ENCODE results near the gene DYTN. TPM values are rescaled to one million over a fixed set of nuclear protein-coding genes. Genes with fewer than 3 reads are reported as not detected.

Gene DYTN
- polyA plus RNA-seq (2013, experiment 1 of 2) = not detected
- not detected for polyA plus RNA-seq (2013, experiment 2 of 2)

GRCh38 chr2:206718296-206718695, at the start of gene DYTN:
TSS of gene DYTN (minus strand) at chr2:206718396. CDS start at chr2:206718279, 117 bp downstream.
- no peak within 1 kb of the TSS for H3K27ac ChIP-seq (replicated peaks; ENCODE audit: low read length)
- H3K18ac ChIP-seq (ENCODE audit: low read length) = no peak within 1 kb of the TSS
- no peak within 1 kb of the TSS for H2BK15ac ChIP-seq (ENCODE audit: low read length)
- WGBS, 2 donors (ENCODE audit: extremely low coverage in 2 of 2, insufficient read length in 2 of 2, insufficient replicate concordance in 1 of 2) = no CpG with 5 or more reads among the region's 1 CpG
- DNase-seq (ENCODE audit: low spot score) = no peak
- H4K91ac ChIP-seq (ENCODE audit: low read depth, low read length, poor library complexity) = no peak within 1 kb of the TSS
- H3K27me3 ChIP-seq (ENCODE audit: control insufficient read depth in 3 of 3, insufficient read depth in 3 of 3, low read depth in 1 of 3, low read length in 3 of 3) = peaks cover 0 to 13% (median 0%) of the 10 kb centered on the region in 3 experiments
- no peak within 1 kb of the TSS for H3K23ac ChIP-seq (ENCODE audit: low read depth, low read length, poor library complexity)
- H2BK5ac ChIP-seq (ENCODE audit: low read length) = no peak within 1 kb of the TSS
- H3K9me3 ChIP-seq (replicated peaks in 1 of 2; ENCODE audit: control insufficient read depth in 2 of 2, insufficient read depth in 1 of 2, low read depth in 1 of 2, low read length in 2 of 2) = peaks cover 0 to 3% of the 10 kb centered on the region in 2 donors
- no peak within 1 kb of the TSS for H3K14ac ChIP-seq (ENCODE audit: low read length)
- H4K8ac ChIP-seq (ENCODE audit: low read depth, low read length) = no peak within 1 kb of the TSS
- no peak within 1 kb of the TSS for H2AK5ac ChIP-seq (ENCODE audit: low read depth, low read length)
- no peak within 1 kb of the TSS for H3K9ac ChIP-seq (ENCODE audit: low read depth, low read length, poor library complexity)
- H3K4ac ChIP-seq (ENCODE audit: low read length) = no peak within 1 kb of the TSS
- no peaks in the 10 kb centered on the region for H3K36me3 ChIP-seq (replicated peaks in 1 of 2; ENCODE audit: control insufficient read depth in 2 of 2, insufficient read depth in 2 of 2, low read length in 2 of 2)
- no peak within 1 kb of the TSS for H2AFZ ChIP-seq (ENCODE audit: low read length)
- no peaks in the 10 kb centered on the region for H3K4me1 ChIP-seq (ENCODE audit: control insufficient read depth in 2 of 2, insufficient read depth in 1 of 2, low read depth in 1 of 2, low read length in 2 of 2)
- no peak within 1 kb of the TSS for H2BK120ac ChIP-seq (ENCODE audit: low read depth, low read length)
- H3K79me1 ChIP-seq (ENCODE audit: low read depth, low read length) = peaks cover 2% of the 10 kb centered on the region
- H2BK12ac ChIP-seq (ENCODE audit: low read length) = no peak within 1 kb of the TSS
- H3K4me3 ChIP-seq (ENCODE audit: low read length in 2 of 2) = no peak within 1 kb of the TSS
- no peak within 1 kb of the TSS for H3K4me2 ChIP-seq (ENCODE audit: insufficient read depth, low read length, poor library complexity, severe bottlenecking)

GRCh38 chr2:206766057-206766930, 48.1 kb upstream of the DYTN start:
- H2BK120ac ChIP-seq (ENCODE audit: low read depth, low read length) = no peak overlapping the region
- H3K27me3 ChIP-seq (ENCODE audit: control insufficient read depth in 3 of 3, insufficient read depth in 3 of 3, low read depth in 1 of 3, low read length in 3 of 3) = no peaks in the 10 kb centered on the region
- H3K4me3 ChIP-seq (ENCODE audit: low read length in 2 of 2) = peak overlapping the region; percentile 90 to 98
- peaks cover 5 to 46% of the 10 kb centered on the region in 2 donors for H3K36me3 ChIP-seq (replicated peaks in 1 of 2; ENCODE audit: control insufficient read depth in 2 of 2, insufficient read depth in 2 of 2, low read length in 2 of 2)
- no peak overlapping the region for H3K9ac ChIP-seq (ENCODE audit: low read depth, low read length, poor library complexity)
- H2AFZ ChIP-seq (ENCODE audit: low read length) = peak overlapping the region; percentile 95
- H3K18ac ChIP-seq (ENCODE audit: low read length) = no peak overlapping the region
- H2BK5ac ChIP-seq (ENCODE audit: low read length) = no peak overlapping the region
- peaks cover 1% of the 10 kb centered on the region for H3K79me1 ChIP-seq (ENCODE audit: low read depth, low read length)
- DNase-seq (ENCODE audit: low spot score) = no peak
- no CpG with 5 or more reads among the region's 12 CpGs for WGBS, 2 donors (ENCODE audit: extremely low coverage in 2 of 2, insufficient read length in 2 of 2, insufficient replicate concordance in 1 of 2)
- H4K91ac ChIP-seq (ENCODE audit: low read depth, low read length, poor library complexity) = no peak overlapping the region
- no peaks in the 10 kb centered on the region for H3K9me3 ChIP-seq (replicated peaks in 1 of 2; ENCODE audit: control insufficient read depth in 2 of 2, insufficient read depth in 1 of 2, low read depth in 1 of 2, low read length in 2 of 2)
- no peak overlapping the region for H2AK5ac ChIP-seq (ENCODE audit: low read depth, low read length)
- H3K4ac ChIP-seq (ENCODE audit: low read length) = no peak overlapping the region
- no peaks in the 10 kb centered on the region for H3K4me1 ChIP-seq (ENCODE audit: control insufficient read depth in 2 of 2, insufficient read depth in 1 of 2, low read depth in 1 of 2, low read length in 2 of 2)
- H3K14ac ChIP-seq (ENCODE audit: low read length) = no peak overlapping the region
- H3K23ac ChIP-seq (ENCODE audit: low read depth, low read length, poor library complexity) = no peak overlapping the region
- H4K8ac ChIP-seq (ENCODE audit: low read depth, low read length) = no peak overlapping the region
- H2BK12ac ChIP-seq (ENCODE audit: low read length) = no peak overlapping the region
- H2BK15ac ChIP-seq (ENCODE audit: low read length) = no peak overlapping the region
- no peak overlapping the region for H3K27ac ChIP-seq (replicated peaks; ENCODE audit: low read length)
- H3K4me2 ChIP-seq (ENCODE audit: insufficient read depth, low read length, poor library complexity, severe bottlenecking) = peak overlapping the region; percentile 75

- no peak within 1 kb of the TSS for H2BK120ac ChIP-seq (ENCODE audit: low read depth, low read length)
- peak within 1 kb of the TSS; percentile 81 for H3K18ac ChIP-seq (ENCODE audit: low read length)
- no peak within 1 kb of the TSS for H2BK5ac ChIP-seq (ENCODE audit: low read length)
- no peak within 1 kb of the TSS for H3K4ac ChIP-seq (ENCODE audit: low read length)
- no peak within 1 kb of the TSS for H3K23ac ChIP-seq (ENCODE audit: low read depth, low read length, poor library complexity)
- peak within 1 kb of the TSS; percentile 82 for H3K9ac ChIP-seq (ENCODE audit: low read depth, low read length, poor library complexity)
- no peaks in the 10 kb centered on the region for H3K9me3 ChIP-seq (replicated peaks in 1 of 2; ENCODE audit: control insufficient read depth in 2 of 2, insufficient read depth in 1 of 2, low read depth in 1 of 2, low read length in 2 of 2)
- H3K4me1 ChIP-seq (ENCODE audit: control insufficient read depth in 2 of 2, insufficient read depth in 1 of 2, low read depth in 1 of 2, low read length in 2 of 2) = no peaks in the 10 kb centered on the region
- H2BK15ac ChIP-seq (ENCODE audit: low read length) = no peak within 1 kb of the TSS
- H2AK5ac ChIP-seq (ENCODE audit: low read depth, low read length) = no peak within 1 kb of the TSS
- peaks cover 5 to 39% of the 10 kb centered on the region in 2 donors for H3K36me3 ChIP-seq (replicated peaks in 1 of 2; ENCODE audit: control insufficient read depth in 2 of 2, insufficient read depth in 2 of 2, low read length in 2 of 2)
- no peaks in the 10 kb centered on the region for H3K27me3 ChIP-seq (ENCODE audit: control insufficient read depth in 3 of 3, insufficient read depth in 3 of 3, low read depth in 1 of 3, low read length in 3 of 3)
- peak within 1 kb of the TSS; percentile 95 for H2AFZ ChIP-seq (ENCODE audit: low read length)
- DNase-seq (ENCODE audit: low spot score) = peak; percentile 88
- peak within 1 kb of the TSS; percentile 90 to 98 for H3K4me3 ChIP-seq (ENCODE audit: low read length in 2 of 2)
- H4K8ac ChIP-seq (ENCODE audit: low read depth, low read length) = no peak within 1 kb of the TSS
- no peak within 1 kb of the TSS for H2BK12ac ChIP-seq (ENCODE audit: low read length)
- peaks cover 1% of the 10 kb centered on the region for H3K79me1 ChIP-seq (ENCODE audit: low read depth, low read length)
- WGBS, 2 donors (ENCODE audit: extremely low coverage in 2 of 2, insufficient read length in 2 of 2, insufficient replicate concordance in 1 of 2) = no CpG with 5 or more reads among the region's 46 CpGs
- H3K14ac ChIP-seq (ENCODE audit: low read length) = peak within 1 kb of the TSS; percentile 14
- no peak within 1 kb of the TSS for H4K91ac ChIP-seq (ENCODE audit: low read depth, low read length, poor library complexity)
- H3K4me2 ChIP-seq (ENCODE audit: insufficient read depth, low read length, poor library complexity, severe bottlenecking) = peak within 1 kb of the TSS; percentile 75
- H3K27ac ChIP-seq (replicated peaks; ENCODE audit: low read length) = peak within 1 kb of the TSS; percentile 52
Measured at GRCh38 chr2:206765242-206766056, 47.3 kb upstream of the DYTN start, which contains the start of the genes FASTKD2 and MDH1B. TSS of gene FASTKD2 (plus strand) at chr2:206765606. CDS start at chr2:206766694, 1,088 bp downstream. TSS of gene MDH1B (minus strand) at chr2:206765328. CDS start at chr2:206765271, 57 bp downstream.

All from neuronal stem cell (in vitro differentiated cells).